Measurements from ENCODE around the gene MFSD6L.
"Not testable (repeated sequence)": the region's sequence is repeated elsewhere in the genome, so short reads cannot be mapped to it uniquely, and the experiment has no call there.

The MFSD6L gene

DNA sequence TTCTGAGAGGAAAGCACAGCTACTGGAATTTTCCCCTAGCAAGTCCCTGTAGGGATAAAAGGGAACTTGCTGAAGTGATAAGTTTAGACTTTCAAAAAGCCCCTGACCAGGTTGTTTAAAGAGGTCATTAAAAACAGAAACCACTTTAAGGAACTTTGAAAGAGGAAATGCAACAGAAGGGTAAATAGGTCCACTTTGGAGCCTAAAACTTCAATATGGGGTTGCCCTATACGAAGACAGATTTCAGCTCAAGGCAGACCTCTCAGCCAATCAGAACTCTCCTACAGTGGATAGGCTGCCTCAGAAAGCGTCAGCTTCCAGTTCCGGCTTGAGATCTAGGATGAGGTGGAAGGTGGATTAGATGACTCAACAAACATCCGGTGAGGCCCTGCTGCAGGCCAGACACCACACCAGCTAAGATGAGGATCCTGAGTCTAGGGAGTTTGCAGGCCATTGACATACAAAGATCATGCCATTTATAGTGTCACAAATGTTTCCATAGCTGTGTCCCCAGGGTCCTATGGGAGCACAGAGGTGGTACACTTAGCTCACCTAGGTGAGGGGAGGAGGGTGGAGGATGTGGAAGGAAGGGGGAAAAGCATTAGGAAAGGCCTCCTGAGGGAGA is 7.9 kb upstream of the MFSD6L start:
- no peaks in the 10 kb centered on the region for H3K4me1 ChIP-seq
- no peak overlapping the region for H2AFZ ChIP-seq
- no peak overlapping the region for H3K27ac ChIP-seq
- H3K9ac ChIP-seq, result no peak overlapping the region
- no peak overlapping the region for H3K4me3 ChIP-seq (ENCODE audit: low read depth, low read length)
- H3K27me3 ChIP-seq (ENCODE audit: control insufficient read depth, insufficient read depth, low read length), result no peaks in the 10 kb centered on the region
- no peaks in the 10 kb centered on the region for H3K79me2 ChIP-seq
- H3K36me3 ChIP-seq (ENCODE audit: control insufficient read depth, insufficient read depth, low read length), result no peaks in the 10 kb centered on the region
- no peaks in the 10 kb centered on the region for H3K9me3 ChIP-seq (ENCODE audit: control insufficient read depth, low read length)
- TF ChIP-seq, protein P1, sequence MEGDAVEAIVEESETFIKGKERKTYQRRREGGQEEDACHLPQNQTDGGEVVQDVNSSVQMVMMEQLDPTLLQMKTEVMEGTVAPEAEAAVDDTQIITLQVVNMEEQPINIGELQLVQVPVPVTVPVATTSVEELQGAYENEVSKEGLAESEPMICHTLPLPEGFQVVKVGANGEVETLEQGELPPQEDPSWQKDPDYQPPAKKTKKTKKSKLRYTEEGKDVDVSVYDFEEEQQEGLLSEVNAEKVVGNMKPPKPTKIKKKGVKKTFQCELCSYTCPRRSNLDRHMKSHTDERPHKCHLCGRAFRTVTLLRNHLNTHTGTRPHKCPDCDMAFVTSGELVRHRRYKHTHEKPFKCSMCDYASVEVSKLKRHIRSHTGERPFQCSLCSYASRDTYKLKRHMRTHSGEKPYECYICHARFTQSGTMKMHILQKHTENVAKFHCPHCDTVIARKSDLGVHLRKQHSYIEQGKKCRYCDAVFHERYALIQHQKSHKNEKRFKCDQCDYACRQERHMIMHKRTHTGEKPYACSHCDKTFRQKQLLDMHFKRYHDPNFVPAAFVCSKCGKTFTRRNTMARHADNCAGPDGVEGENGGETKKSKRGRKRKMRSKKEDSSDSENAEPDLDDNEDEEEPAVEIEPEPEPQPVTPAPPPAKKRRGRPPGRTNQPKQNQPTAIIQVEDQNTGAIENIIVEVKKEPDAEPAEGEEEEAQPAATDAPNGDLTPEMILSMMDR (IDR thresholded peaks at IDR 0.05), result no peak
- no peak overlapping the region for H3K4me2 ChIP-seq (ENCODE audit: low read length)

DNA sequence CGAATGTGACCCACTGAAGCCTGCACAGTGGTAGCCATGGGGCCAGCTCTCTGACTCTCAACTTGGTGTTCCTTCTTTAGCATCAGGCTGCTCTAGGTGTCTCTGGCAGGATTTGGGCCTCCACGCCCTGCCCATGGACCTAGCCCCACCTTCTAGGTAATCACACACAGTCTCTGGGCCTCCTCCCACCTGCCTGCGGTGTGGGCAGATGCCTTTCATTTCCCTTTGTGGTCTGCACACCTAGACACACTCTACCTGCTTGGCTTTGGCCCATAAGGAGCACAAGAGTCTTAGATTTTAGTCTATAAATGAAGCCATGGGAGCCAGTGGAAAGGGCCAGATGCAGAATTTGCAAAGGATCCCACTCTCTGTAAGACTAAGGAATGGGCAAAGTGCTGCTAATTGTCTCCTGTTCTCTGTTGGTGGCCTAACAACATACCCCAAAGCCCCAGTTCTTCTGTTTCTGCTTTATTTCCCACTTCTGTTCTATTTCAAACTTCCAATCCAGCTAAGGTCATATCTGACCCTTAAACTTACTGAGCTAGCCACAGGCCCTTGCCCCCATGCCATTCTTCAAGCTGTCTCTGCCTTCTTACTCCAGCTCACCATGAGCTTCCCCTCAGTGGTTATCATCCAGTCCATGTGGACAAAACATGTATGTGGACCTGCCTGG is 7.2 kb upstream of the MFSD6L start:
- Histone ChIP-seq H2AFZ (no peak overlapping the region), H3K4me2 (ENCODE audit: low read length) (no peak overlapping the region), H3K36me3 (ENCODE audit: control insufficient read depth, insufficient read depth, low read length) (no peaks in the 10 kb centered on the region), H3K4me3 (ENCODE audit: low read depth, low read length) (no peak overlapping the region), H3K79me2 (no peaks in the 10 kb centered on the region), H3K4me1 (no peaks in the 10 kb centered on the region), H3K27ac (no peak overlapping the region), H3K9ac (no peak overlapping the region), H3K9me3 (ENCODE audit: control insufficient read depth, low read length) (no peaks in the 10 kb centered on the region), H3K27me3 (ENCODE audit: control insufficient read depth, insufficient read depth, low read length) (no peaks in the 10 kb centered on the region)
- TF ChIP-seq, protein P1 (IDR thresholded peaks at IDR 0.05), result no peak

DNA sequence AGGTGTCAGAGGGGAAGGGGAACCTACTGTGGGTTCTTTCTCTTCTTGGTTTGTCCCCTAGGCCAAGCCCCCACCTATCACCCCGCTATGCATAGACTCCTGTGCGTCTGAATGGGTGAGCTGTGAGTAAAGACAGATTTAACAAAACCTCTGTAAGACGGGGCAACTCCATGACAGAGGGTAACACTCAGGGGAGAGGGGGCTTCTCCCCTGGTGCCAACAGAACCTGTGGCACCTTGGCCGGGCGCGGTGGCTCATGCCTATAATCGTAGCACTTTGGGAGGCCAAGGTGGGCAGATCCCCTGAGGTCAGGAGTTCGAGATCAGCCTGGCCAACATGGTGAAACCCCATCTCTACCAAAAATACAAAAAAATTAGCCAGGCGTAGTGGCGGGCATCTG is 6.2 kb upstream of the MFSD6L start:
- H3K9me3 ChIP-seq (ENCODE audit: control insufficient read depth, low read length); H3K27me3 ChIP-seq (ENCODE audit: control insufficient read depth, insufficient read depth, low read length); H3K4me2 ChIP-seq (ENCODE audit: low read length); H3K4me3 ChIP-seq (ENCODE audit: low read depth, low read length); H3K4me1 ChIP-seq; H2AFZ ChIP-seq; H3K9ac ChIP-seq; H3K79me2 ChIP-seq; H3K27ac ChIP-seq; H3K36me3 ChIP-seq (ENCODE audit: control insufficient read depth, insufficient read depth, low read length): not testable (repeated sequence)

DNA sequence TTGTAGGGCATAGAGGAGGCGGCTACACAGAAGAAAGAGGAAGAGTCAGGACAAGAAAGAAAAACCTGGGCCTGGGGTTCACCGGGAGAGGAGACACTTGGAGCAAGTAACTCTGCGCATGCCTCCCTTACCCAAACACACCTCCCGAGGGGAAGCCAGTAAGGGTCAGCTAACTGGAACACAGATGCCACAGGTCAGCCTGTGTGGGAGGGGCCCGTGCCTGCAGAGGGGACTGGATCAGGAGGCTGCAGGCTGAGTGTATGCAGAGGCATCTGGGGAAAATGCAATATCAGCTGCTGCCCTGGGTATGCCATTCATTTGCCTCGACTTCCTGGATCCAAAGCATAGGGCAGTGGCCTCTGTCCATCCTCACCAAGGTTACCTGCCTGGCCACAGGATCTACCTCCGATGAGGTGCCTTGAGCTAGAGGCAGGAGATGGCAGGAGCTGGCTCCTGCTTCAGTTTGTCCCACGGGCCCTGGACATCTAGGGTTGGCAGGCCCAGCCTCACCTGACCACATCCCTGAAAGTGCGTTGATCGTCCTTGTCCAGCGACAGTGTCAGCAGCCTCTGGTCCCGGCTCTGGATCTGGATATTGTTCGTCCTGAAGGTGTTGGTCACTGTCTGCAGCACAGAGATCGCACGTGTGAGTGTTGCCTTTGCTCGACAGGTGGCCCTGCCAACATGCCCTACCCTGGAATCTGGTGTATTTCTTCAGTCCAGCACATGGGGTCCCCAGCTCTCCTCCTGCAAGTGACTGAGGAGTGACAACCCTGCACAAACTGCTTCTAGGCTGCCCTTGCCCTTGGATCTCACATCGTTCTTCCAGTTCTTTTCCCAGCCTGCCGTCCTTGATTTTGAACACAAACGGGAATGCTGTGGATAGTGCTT is 4.6 kb upstream of the MFSD6L start:
- no peak overlapping the region for H3K27ac ChIP-seq
- no peak overlapping the region for H2AFZ ChIP-seq
- H3K4me3 ChIP-seq (ENCODE audit: low read depth, low read length), result no peak overlapping the region
- H3K79me2 ChIP-seq, result no peaks in the 10 kb centered on the region
- no peak overlapping the region for H3K9ac ChIP-seq
- H3K36me3 ChIP-seq (ENCODE audit: control insufficient read depth, insufficient read depth, low read length), result no peaks in the 10 kb centered on the region
- TF ChIP-seq, protein P1 (IDR thresholded peaks at IDR 0.05), result no peak
- no peaks in the 10 kb centered on the region for H3K27me3 ChIP-seq (ENCODE audit: control insufficient read depth, insufficient read depth, low read length)
- H3K9me3 ChIP-seq (ENCODE audit: control insufficient read depth, low read length), result no peaks in the 10 kb centered on the region
- H3K4me1 ChIP-seq, result peaks cover 4% of the 10 kb centered on the region
- H3K4me2 ChIP-seq (ENCODE audit: low read length), result no peak overlapping the region

DNA sequence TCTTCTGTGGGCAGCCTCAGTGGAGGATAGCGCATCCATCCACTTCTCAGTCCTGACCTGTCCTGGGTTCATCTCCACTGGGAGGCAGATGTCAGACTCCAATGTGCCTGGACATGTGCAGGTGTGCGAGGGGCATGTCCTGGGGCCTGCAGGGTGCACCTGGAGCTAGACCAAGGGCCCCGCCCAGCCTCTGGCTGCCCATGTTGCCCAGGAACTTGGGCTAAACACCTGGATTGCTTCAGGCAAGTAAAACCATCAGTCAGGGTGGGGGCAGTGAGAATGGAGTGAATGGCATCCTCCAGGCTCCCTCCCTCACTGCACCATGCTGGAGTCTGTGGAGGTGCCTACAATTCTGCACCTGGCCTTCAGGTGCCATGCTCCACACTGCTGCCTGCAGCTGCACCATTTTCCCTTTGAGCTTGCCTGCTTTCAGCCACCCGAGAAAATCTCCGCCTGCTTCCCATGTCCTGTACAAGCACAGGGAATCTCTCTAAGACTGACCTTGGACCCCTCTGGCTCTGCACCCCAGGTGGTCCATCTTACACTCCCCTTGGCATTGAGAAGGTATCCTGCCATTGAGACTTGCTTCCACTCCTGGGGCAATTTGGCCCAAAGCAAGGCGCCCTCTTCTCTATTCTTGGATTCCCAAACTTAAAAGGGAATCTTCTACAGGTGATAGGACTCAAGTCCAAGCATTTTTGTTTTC is 2.1 kb upstream of the MFSD6L start:
- TF ChIP-seq, protein P1 (IDR thresholded peaks at IDR 0.05), result no peak
- Histone ChIP-seq H3K36me3 (ENCODE audit: control insufficient read depth, insufficient read depth, low read length) (no peaks in the 10 kb centered on the region), H3K79me2 (no peaks in the 10 kb centered on the region)

More for the DNA sequence above, 2.1 kb upstream of the MFSD6L start:
- Histone ChIP-seq H3K4me3 (ENCODE audit: low read depth, low read length) (no peak overlapping the region), H3K27me3 (ENCODE audit: control insufficient read depth, insufficient read depth, low read length) (no peaks in the 10 kb centered on the region), H3K9ac (no peak overlapping the region), H3K27ac (no peak overlapping the region), H3K4me2 (ENCODE audit: low read length) (no peak overlapping the region), H2AFZ (no peak overlapping the region), H3K9me3 (ENCODE audit: control insufficient read depth, low read length) (no peaks in the 10 kb centered on the region), H3K4me1 (peaks cover 4% of the 10 kb centered on the region)
